H9 (cell line): Measurements from ENCODE around the gene RND2. TPM values are rescaled to one million over a fixed set of nuclear protein-coding genes. Genes with fewer than 3 reads are reported as not detected.

Experiments
- DNase-seq: peaks from one replicate; pipeline ENCODE4 v3.0.0-alpha.2; 2017
- H2AFZ ChIP-seq: one replicate; pipeline ENCODE4 v1.6.1; 2013; ENCODE audit warnings: mild to moderate bottlenecking, low read length, control low read depth, moderate library complexity
- H2AK5ac ChIP-seq: 2 replicates; pipeline ENCODE4 v1.6.1; 2013; ENCODE audit warnings: low read length, control low read depth, mixed read lengths; ENCODE audit not compliant: insufficient read length
- H2BK120ac ChIP-seq: one replicate; pipeline ENCODE4 v1.6.1; 2013; ENCODE audit warnings: low read depth, mild to moderate bottlenecking, low read length, control low read depth, inconsistent platforms; ENCODE audit not compliant: poor library complexity, severe bottlenecking
- H2BK12ac ChIP-seq: 2 replicates; pipeline ENCODE4 v1.6.1; 2013; ENCODE audit warnings: low read length, control low read depth, mixed read lengths, low read depth; ENCODE audit not compliant: insufficient read length
- H2BK15ac ChIP-seq: 2 replicates; pipeline ENCODE4 v1.6.1; 2013; ENCODE audit warnings: low read depth, low read length, control low read depth
- H2BK20ac ChIP-seq: one replicate; pipeline ENCODE4 v1.6.1; 2013; ENCODE audit warnings: low read depth, mild to moderate bottlenecking, low read length, control low read depth, inconsistent platforms; ENCODE audit not compliant: poor library complexity, severe bottlenecking
- H2BK5ac ChIP-seq: 2 replicates; pipeline ENCODE4 v1.6.1; 2013; ENCODE audit warnings: low read length, control low read depth, mixed read lengths; ENCODE audit not compliant: insufficient read length
- H3K14ac ChIP-seq: 2 replicates; pipeline ENCODE4 v1.6.1; 2013; ENCODE audit warnings: low read length, control low read depth; ENCODE audit not compliant: insufficient read depth
- H3K18ac ChIP-seq: 2 replicates; pipeline ENCODE4 v1.6.1; 2013; ENCODE audit warnings: low read depth, mild to moderate bottlenecking, mixed read lengths, low read length, control low read depth; ENCODE audit not compliant: insufficient read length
- H3K23ac ChIP-seq: 2 replicates; pipeline ENCODE4 v1.6.1; 2013; ENCODE audit warnings: low read length, control low read depth, mixed read lengths, low read depth; ENCODE audit not compliant: insufficient read length
- H3K23me2 ChIP-seq: 2 replicates; pipeline ENCODE4 v1.6.1; 2013; ENCODE audit warnings: low read depth, mild to moderate bottlenecking, mixed read lengths, low read length, control low read depth; ENCODE audit not compliant: insufficient read length, poor library complexity, severe bottlenecking
- H3K27ac ChIP-seq: 2 replicates; pipeline ENCODE4 v1.5.1; 2013; ENCODE audit warnings: low read length, control low read depth, mixed read lengths, low read depth; ENCODE audit not compliant: insufficient read length
- H3K27me3 ChIP-seq: 2 replicates; pipeline ENCODE4 v1.6.1; 2013; ENCODE audit warnings: low read length, control low read depth, inconsistent platforms; ENCODE audit not compliant: insufficient read depth
- H3K4ac ChIP-seq: 2 replicates; pipeline ENCODE4 v1.6.1; 2013; ENCODE audit warnings: low read depth, mild to moderate bottlenecking, control low read depth, inconsistent platforms, low read length, moderate library complexity
- H3K4me1 ChIP-seq: 2 replicates; pipeline ENCODE4 v1.6.1; 2013; ENCODE audit warnings: low read length, control low read depth, inconsistent platforms; ENCODE audit not compliant: insufficient read depth
- H3K4me2 ChIP-seq: 2 replicates; pipeline ENCODE4 v1.6.1; 2013; ENCODE audit warnings: low read length, control low read depth, mixed read lengths; ENCODE audit not compliant: insufficient read length, insufficient read depth
- H3K56ac ChIP-seq: 2 replicates; pipeline ENCODE4 v1.6.1; 2013; ENCODE audit warnings: low read depth, mild to moderate bottlenecking, mixed read lengths, low read length, control low read depth; ENCODE audit not compliant: insufficient read length
- H3K79me1 ChIP-seq: 2 replicates; pipeline ENCODE4 v1.6.1; 2013; ENCODE audit warnings: low read depth, mild to moderate bottlenecking, moderate library complexity, low read length, control low read depth, inconsistent platforms; ENCODE audit not compliant: insufficient read depth, poor library complexity, severe bottlenecking
- H3K79me2 ChIP-seq: 2 replicates; pipeline ENCODE4 v1.6.1; 2013; ENCODE audit warnings: low read length, control low read depth, inconsistent platforms; ENCODE audit not compliant: insufficient read depth
- H3K9ac ChIP-seq: 2 replicates; pipeline ENCODE4 v1.6.1; 2013; ENCODE audit warnings: low read length, control low read depth, mixed read lengths; ENCODE audit not compliant: insufficient read length; ENCODE audit errors: extremely low read depth
- H3K9me3 ChIP-seq: one replicate; pipeline ENCODE4 v1.6.1; 2013; ENCODE audit warnings: low read depth, low read length, inconsistent platforms; ENCODE audit not compliant: control insufficient read depth
- H3T11ph ChIP-seq: one replicate; pipeline ENCODE4 v1.6.1; 2013; ENCODE audit warnings: mild to moderate bottlenecking, low read length, control low read depth, inconsistent platforms
- H4K20me1 ChIP-seq: one replicate; pipeline ENCODE4 v1.6.1; 2013; ENCODE audit not compliant: control insufficient read depth, insufficient read length, insufficient read depth
- H4K5ac ChIP-seq: 2 replicates; pipeline ENCODE4 v1.6.1; 2013; ENCODE audit warnings: low read depth, mild to moderate bottlenecking, mixed read lengths, low read length, control low read depth; ENCODE audit not compliant: insufficient read length
- H4K8ac ChIP-seq: replicated peaks from 2 replicates; pipeline ENCODE4 v1.6.1; 2013; ENCODE audit warnings: low read length, control low read depth, mixed read lengths, low read depth; ENCODE audit not compliant: insufficient read length
- H4K91ac ChIP-seq: 2 replicates; pipeline ENCODE4 v1.6.1; 2013; ENCODE audit warnings: low read depth, mild to moderate bottlenecking, moderate library complexity, mixed read lengths, low read length, control low read depth; ENCODE audit not compliant: insufficient read length
- H3K27ac Mint-ChIP-seq, 3 experiments: 2 replicates in 2 of 3; 3 replicates in 1 of 3; pipeline ENCODE4 v1.8.0; 2020 to 2021; ENCODE audit warnings: mixed read lengths in 3 of 3, mild to moderate bottlenecking in 1 of 3, moderate library complexity in 1 of 3
- H3K27me3 Mint-ChIP-seq: 2 replicates; pipeline ENCODE4 v1.8.0; 2021; ENCODE audit warnings: low read depth, mild to moderate bottlenecking, moderate library complexity, mixed read lengths
- H3K36me3 Mint-ChIP-seq, 3 experiments: 2 replicates in 2 of 3; 3 replicates in 1 of 3; pipeline ENCODE4 v1.8.0; 2020 to 2021; ENCODE audit warnings: low read depth in 3 of 3, mixed read lengths in 3 of 3; ENCODE audit not compliant: insufficient read depth in 1 of 3
- H3K4me1 Mint-ChIP-seq, 2 experiments: 2 replicates each; pipeline ENCODE4 v1.8.0; 2020; ENCODE audit warnings: mixed read lengths in 2 of 2
- H3K4me3 Mint-ChIP-seq, 2 experiments: 2 replicates in 1 of 2; 3 replicates in 1 of 2; pipeline ENCODE4 v1.8.0; 2020 to 2021; ENCODE audit warnings: mild to moderate bottlenecking in 2 of 2, mixed read lengths in 2 of 2, moderate library complexity in 1 of 2
- H3K9me3 Mint-ChIP-seq, 2 experiments: 2 replicates in 1 of 2; 3 replicates in 1 of 2; pipeline ENCODE4 v1.8.0; 2020; ENCODE audit warnings: mild to moderate bottlenecking in 2 of 2, mixed read lengths in 2 of 2, moderate library complexity in 1 of 2
- CTCF ChIP-seq: fragments of 200-600 bp; sonication (generic); conservative IDR thresholded peaks from 3 replicates; pipeline ENCODE4 v1.8.0; 2021; ENCODE audit warnings: antibody characterized with exemption, mild to moderate bottlenecking
- WGBS: extraction: QIAGEN DNeasy Blood & Tissue Kit; methylation state at CpG from one replicate; pipeline ENCODE4 v1.1.7; 2013; ENCODE audit warnings: missing lambda C conversion rate, low lambda C conversion rate, mixed read lengths; ENCODE audit not compliant: insufficient read length; ENCODE audit errors: extremely low coverage; 5-methylcytosine and 5-hydroxymethylcytosine counted together
- total RNA-seq: library from RNA; stranded (reverse); gene quantifications from 2 replicates; pipeline ENCODE4 v1.2.1, GENCODE V29; 2021

Gene RND2
- total RNA-seq, 1 experiment from 2014 or later, result 47.8 TPM

- Histone ChIP-seq H3K14ac (no peak overlapping the region), H2BK120ac (no peak overlapping the region), H3T11ph (no peak overlapping the region), H3K27me3 (no peaks in the 10 kb centered on the region), H3K79me1 (no peaks in the 10 kb centered on the region), H2BK20ac (no peak overlapping the region), H4K91ac (no peak overlapping the region), H3K4me2 (no peak overlapping the region), H2BK12ac (no peak overlapping the region), H3K79me2 (no peaks in the 10 kb centered on the region), H4K5ac (no peak overlapping the region), H2BK15ac (no peak overlapping the region), H3K9ac (no peak overlapping the region), H4K8ac (no peak overlapping the region), H3K27ac (no peak overlapping the region), H2BK5ac (no peak overlapping the region), H4K20me1 (no peaks in the 10 kb centered on the region), H3K23me2 (no peaks in the 10 kb centered on the region), H3K4me1 (peaks cover 17% of the 10 kb centered on the region), H3K18ac (no peak overlapping the region), H3K4ac (no peak overlapping the region), H2AK5ac (no peak overlapping the region), H2AFZ (no peak overlapping the region), H3K56ac (no peak overlapping the region), H3K9me3 (no peaks in the 10 kb centered on the region), H3K23ac (no peak overlapping the region)
- TF ChIP-seq CTCF, result no peak
- Mint-ChIP-seq H3K27me3 (no peaks in the 10 kb centered on the region), H3K4me3 (no peak overlapping the region), H3K4me1 (peaks cover 77 to 83% of the 10 kb centered on the region in 2 experiments), H3K9me3 (no peaks in the 10 kb centered on the region), H3K27ac (0 out of 7 replicates have a peak overlapping the region, but pooled peaks have one; percentile 30 to 61 (median 53)), H3K36me3 (peaks cover 10 to 30% (median 25%) of the 10 kb centered on the region in 3 experiments; a peak in 6 of 7 replicates)
- WGBS, result no CpG with 5 or more reads among the region's 3 CpGs
- DNase-seq, result no peak
These were observed 6.6 kb downstream of the RND2 start for GRCh38 chr17:43031666-43032065.
